ENCODE measurements around the gene GLUL.

DNA sequence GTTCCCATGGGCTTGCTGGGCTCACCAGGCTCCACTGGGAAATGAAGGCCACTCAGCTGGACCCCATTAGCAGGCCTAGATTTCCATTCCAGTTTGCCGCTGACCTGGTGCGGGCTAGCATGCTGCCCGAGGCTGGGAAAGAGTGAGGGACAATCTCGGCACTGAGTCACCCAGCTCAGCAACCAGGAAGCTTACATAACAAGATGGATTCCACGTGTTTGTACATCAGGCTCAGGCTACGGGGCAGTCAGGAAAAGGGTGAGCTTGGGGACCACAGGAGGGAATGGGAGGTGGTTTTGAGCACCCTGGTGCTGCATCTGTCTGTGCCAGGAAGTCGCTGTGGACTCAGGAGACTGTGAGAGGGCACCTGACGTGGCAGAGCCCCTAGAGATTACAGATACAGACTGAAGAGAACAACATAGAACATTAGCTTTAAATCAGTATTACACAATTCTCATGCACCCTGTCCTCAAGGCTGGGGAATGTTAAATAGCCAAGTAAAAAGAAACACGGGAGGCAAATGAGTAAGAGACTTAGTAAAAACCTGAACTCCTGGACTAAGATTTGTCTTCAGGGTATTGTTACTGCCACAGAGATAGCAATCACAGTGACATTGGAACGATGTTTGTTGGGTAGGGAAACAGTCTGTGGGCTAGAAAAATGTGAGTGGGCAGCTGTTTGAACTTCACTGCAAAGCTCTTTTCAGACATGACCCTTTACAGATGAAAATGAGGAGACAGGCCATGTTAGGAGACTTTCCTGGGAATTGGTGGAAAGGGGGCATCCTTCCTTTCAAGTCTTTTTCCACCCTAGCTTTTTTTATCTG lies 51.1 kb downstream of the GLUL start:
- TF ChIP-seq, protein P1, sequence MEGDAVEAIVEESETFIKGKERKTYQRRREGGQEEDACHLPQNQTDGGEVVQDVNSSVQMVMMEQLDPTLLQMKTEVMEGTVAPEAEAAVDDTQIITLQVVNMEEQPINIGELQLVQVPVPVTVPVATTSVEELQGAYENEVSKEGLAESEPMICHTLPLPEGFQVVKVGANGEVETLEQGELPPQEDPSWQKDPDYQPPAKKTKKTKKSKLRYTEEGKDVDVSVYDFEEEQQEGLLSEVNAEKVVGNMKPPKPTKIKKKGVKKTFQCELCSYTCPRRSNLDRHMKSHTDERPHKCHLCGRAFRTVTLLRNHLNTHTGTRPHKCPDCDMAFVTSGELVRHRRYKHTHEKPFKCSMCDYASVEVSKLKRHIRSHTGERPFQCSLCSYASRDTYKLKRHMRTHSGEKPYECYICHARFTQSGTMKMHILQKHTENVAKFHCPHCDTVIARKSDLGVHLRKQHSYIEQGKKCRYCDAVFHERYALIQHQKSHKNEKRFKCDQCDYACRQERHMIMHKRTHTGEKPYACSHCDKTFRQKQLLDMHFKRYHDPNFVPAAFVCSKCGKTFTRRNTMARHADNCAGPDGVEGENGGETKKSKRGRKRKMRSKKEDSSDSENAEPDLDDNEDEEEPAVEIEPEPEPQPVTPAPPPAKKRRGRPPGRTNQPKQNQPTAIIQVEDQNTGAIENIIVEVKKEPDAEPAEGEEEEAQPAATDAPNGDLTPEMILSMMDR (IDR thresholded peaks at IDR 0.05) = no peak
- TF ChIP-seq POLR2A (IDR thresholded peaks at IDR 0.05) = no peak
